GM23338 (cell line): Measurements from ENCODE around the gene WDR54. TPM values are rescaled to one million over a fixed set of nuclear protein-coding genes. Genes with fewer than 3 reads are reported as not detected.

Experiments used
- ATAC-seq: fragments of 200-7000 bp; cut with Tn5 transposase; 3 replicates; pipeline ENCODE4 v1.9.1; 2020
- DNase-seq: peaks from one replicate; pipeline ENCODE4 v3.0.0-alpha.2; 2015; ENCODE audit warnings: low spot score
- H2AFZ ChIP-seq: fragments of 200-600 bp; sonication (generic); 2 replicates; pipeline ENCODE4 v1.8.0; 2016; ENCODE audit warnings: antibody characterized with exemption, mild to moderate bottlenecking, moderate library complexity
- H3F3A ChIP-seq: fragments of 200-600 bp; sonication (generic); replicated peaks from 2 replicates; pipeline ENCODE4 v1.8.0; 2017; ENCODE audit warnings: antibody characterized with exemption, mixed run types, low read depth
- H3K27ac ChIP-seq: fragments of 200-600 bp; sonication (generic); 2 replicates; pipeline ENCODE4 v1.6.1; 2016; ENCODE audit warnings: low read depth
- H3K27me3 ChIP-seq: fragments of 200-600 bp; sonication (generic); 2 replicates; pipeline ENCODE4 v1.8.0; 2016; ENCODE audit warnings: mild to moderate bottlenecking, mixed run types, moderate library complexity; ENCODE audit not compliant: insufficient read depth
- H3K36me3 ChIP-seq: fragments of 200-600 bp; sonication (generic); 2 replicates; pipeline ENCODE4 v1.8.0; 2016; ENCODE audit warnings: mild to moderate bottlenecking; ENCODE audit not compliant: insufficient read depth
- H3K4me1 ChIP-seq: fragments of 200-600 bp; sonication (generic); 2 replicates; pipeline ENCODE4 v1.8.0; 2016; ENCODE audit warnings: mild to moderate bottlenecking, moderate library complexity; ENCODE audit not compliant: insufficient read depth
- H3K4me2 ChIP-seq: fragments of 200-600 bp; sonication (generic); 2 replicates; pipeline ENCODE4 v1.7.1; 2017; ENCODE audit warnings: mixed run types
- H3K4me3 ChIP-seq: fragments of 200-600 bp; sonication (generic); 2 replicates; pipeline ENCODE4 v1.6.1; 2016; ENCODE audit warnings: mixed run types
- H3K79me2 ChIP-seq: fragments of 200-600 bp; sonication (generic); replicated peaks from 2 replicates; pipeline ENCODE4 v1.8.0; 2017; ENCODE audit warnings: mild to moderate bottlenecking; ENCODE audit not compliant: insufficient read depth
- H3K9me2 ChIP-seq: fragments of 200-600 bp; sonication (generic); 2 replicates; pipeline ENCODE4 v1.8.0; 2017; ENCODE audit not compliant: insufficient read depth
- H4K20me1 ChIP-seq: fragments of 200-600 bp; sonication (generic); replicated peaks from 2 replicates; pipeline ENCODE4 v1.8.0; 2017; ENCODE audit warnings: mild to moderate bottlenecking; ENCODE audit not compliant: insufficient read depth
- H3K27ac Mint-ChIP-seq: 2 replicates; pipeline ENCODE4 v1.8.0; 2020; ENCODE audit warnings: inconsistent platforms, mild to moderate bottlenecking, moderate library complexity, mixed read lengths
- H3K27me3 Mint-ChIP-seq: 3 replicates; pipeline ENCODE4 v1.8.0; 2022; ENCODE audit warnings: low read depth, mild to moderate bottlenecking, moderate library complexity, mixed read lengths, inconsistent platforms; ENCODE audit not compliant: insufficient read depth, poor library complexity
- H3K36me3 Mint-ChIP-seq: 3 replicates; pipeline ENCODE4 v1.8.0; 2021; ENCODE audit warnings: low read depth, mild to moderate bottlenecking, inconsistent platforms, moderate library complexity, mixed read lengths
- H3K4me1 Mint-ChIP-seq: 3 replicates; pipeline ENCODE4 v1.8.0; 2020; ENCODE audit warnings: mild to moderate bottlenecking, inconsistent platforms, mixed read lengths
- H3K4me3 Mint-ChIP-seq: 3 replicates; pipeline ENCODE4 v1.8.0; 2021; ENCODE audit warnings: moderate library complexity, mild to moderate bottlenecking, inconsistent platforms, mixed read lengths
- H3K9me3 Mint-ChIP-seq: 3 replicates; pipeline ENCODE4 v1.8.0; 2020; ENCODE audit warnings: moderate library complexity, mild to moderate bottlenecking, inconsistent platforms, mixed read lengths
- CREB1 ChIP-seq: fragments of 250-450 bp; sonication (Bioruptor Pico); IDR thresholded peaks from 2 replicates; pipeline ENCODE4 v1.5.0; 2020; ENCODE audit warnings: low read depth, mild to moderate bottlenecking, moderate library complexity
- EZH2 ChIP-seq: fragments of 200-600 bp; sonication (generic); IDR thresholded peaks from one replicate; pipeline ENCODE4 v1.8.0; 2017; ENCODE audit warnings: antibody characterized with exemption, mild to moderate bottlenecking, low read depth; ENCODE audit not compliant: unreplicated experiment
- EZH2phosphoT487 ChIP-seq: fragments of 200-600 bp; sonication (generic); IDR thresholded peaks from one replicate; pipeline ENCODE4 v1.8.1; 2018; ENCODE audit warnings: antibody characterized with exemption; ENCODE audit not compliant: unreplicated experiment
- JUNB ChIP-seq: IDR thresholded peaks from one replicate; pipeline ENCODE4 v1.6.1; 2016; ENCODE audit warnings: antibody characterized with exemption; ENCODE audit not compliant: unreplicated experiment
- NANOG ChIP-seq: IDR thresholded peaks from 2 replicates; pipeline ENCODE4 v1.6.1; 2016; ENCODE audit warnings: antibody characterized with exemption, borderline replicate concordance
- POLR2AphosphoS5 ChIP-seq: IDR thresholded peaks from 2 replicates; pipeline ENCODE4 v1.6.1; 2016; ENCODE audit warnings: antibody characterized with exemption, low read depth
- STAT1 ChIP-seq: IDR thresholded peaks from one replicate; pipeline ENCODE4 v1.6.1; 2016; ENCODE audit warnings: antibody characterized with exemption; ENCODE audit not compliant: unreplicated experiment
- ZNF114 ChIP-seq: fragments of 250-450 bp; sonication (Bioruptor Pico); IDR thresholded peaks from 2 replicates; pipeline ENCODE4 v1.5.0; 2020; ENCODE audit warnings: mild to moderate bottlenecking, moderate library complexity
- ZNF331 ChIP-seq: fragments of 250-450 bp; sonication (Bioruptor Pico); IDR thresholded peaks from 2 replicates; pipeline ENCODE4 v1.5.0; 2020; ENCODE audit warnings: low read depth, mild to moderate bottlenecking, moderate library complexity
- polyA plus RNA-seq: library from polyadenylated mRNA; unstranded; fragments of >200 nt; fragmentation: Nextera tagmentation; extraction: Ambion mirVana; gene quantifications from 2 replicates; pipeline ENCODE4 v1.2.1, GENCODE V29; 2016
- total RNA-seq: library from RNA; depleted of rRNA; stranded (reverse); fragments of >200 nt; shearing (Covaris generic); gene quantifications from 2 replicates; pipeline ENCODE4 v1.2.3, GENCODE V29; 2014
- TF ChIP-seq, protein P1 (sequence below), 2 experiments: fragments of 200-600 bp in 1 of 2; sonication (generic) in 1 of 2; conservative IDR thresholded peaks; 2 replicates each; pipeline versions ENCODE4 v1.5.1 to v1.6.1; 2016 to 2017; ENCODE audit warnings: antibody characterized with exemption in 2 of 2, low read depth in 2 of 2, mild to moderate bottlenecking in 2 of 2, moderate library complexity in 1 of 2
- TF ChIP-seq, protein P2 (sequence below): IDR thresholded peaks from one replicate; pipeline ENCODE4 v1.6.1; 2018; ENCODE audit warnings: antibody characterized with exemption; ENCODE audit not compliant: unreplicated experiment
- TF ChIP-seq, protein P3 (sequence below): fragments of 250-450 bp; sonication (Bioruptor Pico); IDR thresholded peaks from 2 replicates; pipeline ENCODE4 v1.5.0; 2020; ENCODE audit warnings: mild to moderate bottlenecking, moderate library complexity
- TF ChIP-seq, protein P4 (sequence below): IDR thresholded peaks from 2 replicates; pipeline ENCODE4 v1.6.1; 2016; ENCODE audit warnings: antibody characterized with exemption

WDR54 gene
- total and polyA plus RNA-seq, 2 experiments from 2014 or later, result 41.3 to 42.6 TPM

DNA sequence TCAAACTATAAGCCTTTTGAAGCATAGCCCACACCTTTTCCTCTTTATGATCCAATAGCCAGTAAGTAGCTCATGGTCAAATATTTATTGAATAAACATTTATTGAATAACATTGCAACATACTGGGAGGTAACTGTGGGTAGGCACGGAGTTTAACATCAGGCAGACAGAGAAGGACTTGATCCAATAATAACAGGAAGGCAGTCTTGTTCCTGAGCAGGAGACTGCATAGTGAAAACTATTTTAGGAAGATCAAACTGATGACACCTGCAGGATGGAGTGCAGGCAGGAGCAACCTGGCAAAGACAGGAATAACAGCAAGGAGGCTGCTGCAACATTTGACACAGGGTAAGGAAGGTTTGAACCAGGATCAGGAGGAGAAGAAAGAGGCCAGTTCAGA, 38.3 kb upstream of the WDR54 start:
- Mint-ChIP-seq H3K4me3 (no peak overlapping the region), H3K27ac (no peak overlapping the region), H3K9me3 (no peaks in the 10 kb centered on the region), H3K27me3 (peaks cover 5% of the 10 kb centered on the region), H3K4me1 (peaks cover 19% of the 10 kb centered on the region), H3K36me3 (no peaks in the 10 kb centered on the region; the same call in 1 of the 3 replicates)
- DNase-seq (no peak), ATAC-seq (no peak)
- TF ChIP-seq, protein P1, sequence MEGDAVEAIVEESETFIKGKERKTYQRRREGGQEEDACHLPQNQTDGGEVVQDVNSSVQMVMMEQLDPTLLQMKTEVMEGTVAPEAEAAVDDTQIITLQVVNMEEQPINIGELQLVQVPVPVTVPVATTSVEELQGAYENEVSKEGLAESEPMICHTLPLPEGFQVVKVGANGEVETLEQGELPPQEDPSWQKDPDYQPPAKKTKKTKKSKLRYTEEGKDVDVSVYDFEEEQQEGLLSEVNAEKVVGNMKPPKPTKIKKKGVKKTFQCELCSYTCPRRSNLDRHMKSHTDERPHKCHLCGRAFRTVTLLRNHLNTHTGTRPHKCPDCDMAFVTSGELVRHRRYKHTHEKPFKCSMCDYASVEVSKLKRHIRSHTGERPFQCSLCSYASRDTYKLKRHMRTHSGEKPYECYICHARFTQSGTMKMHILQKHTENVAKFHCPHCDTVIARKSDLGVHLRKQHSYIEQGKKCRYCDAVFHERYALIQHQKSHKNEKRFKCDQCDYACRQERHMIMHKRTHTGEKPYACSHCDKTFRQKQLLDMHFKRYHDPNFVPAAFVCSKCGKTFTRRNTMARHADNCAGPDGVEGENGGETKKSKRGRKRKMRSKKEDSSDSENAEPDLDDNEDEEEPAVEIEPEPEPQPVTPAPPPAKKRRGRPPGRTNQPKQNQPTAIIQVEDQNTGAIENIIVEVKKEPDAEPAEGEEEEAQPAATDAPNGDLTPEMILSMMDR (conservative IDR thresholded peaks at IDR 0.05; ENCODE audit: low read depth in 2 of 2), result no peak
- TF ChIP-seq, protein P2, sequence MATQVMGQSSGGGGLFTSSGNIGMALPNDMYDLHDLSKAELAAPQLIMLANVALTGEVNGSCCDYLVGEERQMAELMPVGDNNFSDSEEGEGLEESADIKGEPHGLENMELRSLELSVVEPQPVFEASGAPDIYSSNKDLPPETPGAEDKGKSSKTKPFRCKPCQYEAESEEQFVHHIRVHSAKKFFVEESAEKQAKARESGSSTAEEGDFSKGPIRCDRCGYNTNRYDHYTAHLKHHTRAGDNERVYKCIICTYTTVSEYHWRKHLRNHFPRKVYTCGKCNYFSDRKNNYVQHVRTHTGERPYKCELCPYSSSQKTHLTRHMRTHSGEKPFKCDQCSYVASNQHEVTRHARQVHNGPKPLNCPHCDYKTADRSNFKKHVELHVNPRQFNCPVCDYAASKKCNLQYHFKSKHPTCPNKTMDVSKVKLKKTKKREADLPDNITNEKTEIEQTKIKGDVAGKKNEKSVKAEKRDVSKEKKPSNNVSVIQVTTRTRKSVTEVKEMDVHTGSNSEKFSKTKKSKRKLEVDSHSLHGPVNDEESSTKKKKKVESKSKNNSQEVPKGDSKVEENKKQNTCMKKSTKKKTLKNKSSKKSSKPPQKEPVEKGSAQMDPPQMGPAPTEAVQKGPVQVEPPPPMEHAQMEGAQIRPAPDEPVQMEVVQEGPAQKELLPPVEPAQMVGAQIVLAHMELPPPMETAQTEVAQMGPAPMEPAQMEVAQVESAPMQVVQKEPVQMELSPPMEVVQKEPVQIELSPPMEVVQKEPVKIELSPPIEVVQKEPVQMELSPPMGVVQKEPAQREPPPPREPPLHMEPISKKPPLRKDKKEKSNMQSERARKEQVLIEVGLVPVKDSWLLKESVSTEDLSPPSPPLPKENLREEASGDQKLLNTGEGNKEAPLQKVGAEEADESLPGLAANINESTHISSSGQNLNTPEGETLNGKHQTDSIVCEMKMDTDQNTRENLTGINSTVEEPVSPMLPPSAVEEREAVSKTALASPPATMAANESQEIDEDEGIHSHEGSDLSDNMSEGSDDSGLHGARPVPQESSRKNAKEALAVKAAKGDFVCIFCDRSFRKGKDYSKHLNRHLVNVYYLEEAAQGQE, result no peak
- TF ChIP-seq, protein P3, sequence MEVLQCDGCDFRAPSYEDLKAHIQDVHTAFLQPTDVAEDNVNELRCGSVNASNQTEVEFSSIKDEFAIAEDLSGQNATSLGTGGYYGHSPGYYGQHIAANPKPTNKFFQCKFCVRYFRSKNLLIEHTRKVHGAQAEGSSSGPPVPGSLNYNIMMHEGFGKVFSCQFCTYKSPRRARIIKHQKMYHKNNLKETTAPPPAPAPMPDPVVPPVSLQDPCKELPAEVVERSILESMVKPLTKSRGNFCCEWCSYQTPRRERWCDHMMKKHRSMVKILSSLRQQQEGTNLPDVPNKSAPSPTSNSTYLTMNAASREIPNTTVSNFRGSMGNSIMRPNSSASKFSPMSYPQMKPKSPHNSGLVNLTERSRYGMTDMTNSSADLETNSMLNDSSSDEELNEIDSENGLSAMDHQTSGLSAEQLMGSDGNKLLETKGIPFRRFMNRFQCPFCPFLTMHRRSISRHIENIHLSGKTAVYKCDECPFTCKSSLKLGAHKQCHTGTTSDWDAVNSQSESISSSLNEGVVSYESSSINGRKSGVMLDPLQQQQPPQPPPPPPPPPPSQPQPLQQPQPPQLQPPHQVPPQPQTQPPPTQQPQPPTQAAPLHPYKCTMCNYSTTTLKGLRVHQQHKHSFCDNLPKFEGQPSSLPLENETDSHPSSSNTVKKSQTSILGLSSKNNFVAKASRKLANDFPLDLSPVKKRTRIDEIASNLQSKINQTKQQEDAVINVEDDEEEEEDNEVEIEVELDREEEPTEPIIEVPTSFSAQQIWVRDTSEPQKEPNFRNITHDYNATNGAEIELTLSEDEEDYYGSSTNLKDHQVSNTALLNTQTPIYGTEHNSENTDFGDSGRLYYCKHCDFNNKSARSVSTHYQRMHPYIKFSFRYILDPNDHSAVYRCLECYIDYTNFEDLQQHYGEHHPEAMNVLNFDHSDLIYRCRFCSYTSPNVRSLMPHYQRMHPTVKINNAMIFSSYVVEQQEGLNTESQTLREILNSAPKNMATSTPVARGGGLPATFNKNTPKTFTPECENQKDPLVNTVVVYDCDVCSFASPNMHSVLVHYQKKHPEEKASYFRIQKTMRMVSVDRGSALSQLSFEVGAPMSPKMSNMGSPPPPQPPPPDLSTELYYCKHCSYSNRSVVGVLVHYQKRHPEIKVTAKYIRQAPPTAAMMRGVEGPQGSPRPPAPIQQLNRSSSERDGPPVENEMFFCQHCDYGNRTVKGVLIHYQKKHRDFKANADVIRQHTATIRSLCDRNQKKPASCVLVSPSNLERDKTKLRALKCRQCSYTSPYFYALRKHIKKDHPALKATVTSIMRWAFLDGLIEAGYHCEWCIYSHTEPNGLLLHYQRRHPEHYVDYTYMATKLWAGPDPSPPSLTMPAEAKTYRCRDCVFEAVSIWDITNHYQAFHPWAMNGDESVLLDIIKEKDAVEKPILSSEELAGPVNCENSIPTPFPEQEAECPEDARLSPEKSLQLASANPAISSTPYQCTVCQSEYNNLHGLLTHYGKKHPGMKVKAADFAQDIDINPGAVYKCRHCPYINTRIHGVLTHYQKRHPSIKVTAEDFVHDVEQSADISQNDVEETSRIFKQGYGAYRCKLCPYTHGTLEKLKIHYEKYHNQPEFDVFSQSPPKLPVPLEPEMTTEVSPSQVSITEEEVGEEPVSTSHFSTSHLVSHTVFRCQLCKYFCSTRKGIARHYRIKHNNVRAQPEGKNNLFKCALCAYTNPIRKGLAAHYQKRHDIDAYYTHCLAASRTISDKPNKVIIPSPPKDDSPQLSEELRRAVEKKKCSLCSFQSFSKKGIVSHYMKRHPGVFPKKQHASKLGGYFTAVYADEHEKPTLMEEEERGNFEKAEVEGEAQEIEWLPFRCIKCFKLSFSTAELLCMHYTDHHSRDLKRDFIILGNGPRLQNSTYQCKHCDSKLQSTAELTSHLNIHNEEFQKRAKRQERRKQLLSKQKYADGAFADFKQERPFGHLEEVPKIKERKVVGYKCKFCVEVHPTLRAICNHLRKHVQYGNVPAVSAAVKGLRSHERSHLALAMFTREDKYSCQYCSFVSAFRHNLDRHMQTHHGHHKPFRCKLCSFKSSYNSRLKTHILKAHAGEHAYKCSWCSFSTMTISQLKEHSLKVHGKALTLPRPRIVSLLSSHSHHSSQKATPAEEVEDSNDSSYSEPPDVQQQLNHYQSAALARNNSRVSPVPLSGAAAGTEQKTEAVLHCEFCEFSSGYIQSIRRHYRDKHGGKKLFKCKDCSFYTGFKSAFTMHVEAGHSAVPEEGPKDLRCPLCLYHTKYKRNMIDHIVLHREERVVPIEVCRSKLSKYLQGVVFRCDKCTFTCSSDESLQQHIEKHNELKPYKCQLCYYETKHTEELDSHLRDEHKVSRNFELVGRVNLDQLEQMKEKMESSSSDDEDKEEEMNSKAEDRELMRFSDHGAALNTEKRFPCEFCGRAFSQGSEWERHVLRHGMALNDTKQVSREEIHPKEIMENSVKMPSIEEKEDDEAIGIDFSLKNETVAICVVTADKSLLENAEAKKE, result no peak
- no peak for TF ChIP-seq EZH2
- TF ChIP-seq ZNF331 (CRISPR knock-in tag), result no peak
- no peak for TF ChIP-seq EZH2phosphoT487
- TF ChIP-seq NANOG, result no peak
- no peak for TF ChIP-seq POLR2AphosphoS5
- TF ChIP-seq STAT1, result no peak
- no peak for TF ChIP-seq JUNB
- no peak for TF ChIP-seq CREB1 (CRISPR knock-in tag)
- no peak for TF ChIP-seq ZNF114 (CRISPR knock-in tag)
- TF ChIP-seq, protein P4, sequence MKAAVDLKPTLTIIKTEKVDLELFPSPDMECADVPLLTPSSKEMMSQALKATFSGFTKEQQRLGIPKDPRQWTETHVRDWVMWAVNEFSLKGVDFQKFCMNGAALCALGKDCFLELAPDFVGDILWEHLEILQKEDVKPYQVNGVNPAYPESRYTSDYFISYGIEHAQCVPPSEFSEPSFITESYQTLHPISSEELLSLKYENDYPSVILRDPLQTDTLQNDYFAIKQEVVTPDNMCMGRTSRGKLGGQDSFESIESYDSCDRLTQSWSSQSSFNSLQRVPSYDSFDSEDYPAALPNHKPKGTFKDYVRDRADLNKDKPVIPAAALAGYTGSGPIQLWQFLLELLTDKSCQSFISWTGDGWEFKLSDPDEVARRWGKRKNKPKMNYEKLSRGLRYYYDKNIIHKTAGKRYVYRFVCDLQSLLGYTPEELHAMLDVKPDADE, result no peak
- no peak overlapping the region for H2AFZ ChIP-seq
- peaks cover 96% of the 10 kb centered on the region for H3K79me2 ChIP-seq
- no peaks in the 10 kb centered on the region for H3F3A ChIP-seq
- H4K20me1 ChIP-seq, result peaks cover 54% of the 10 kb centered on the region
- no peaks in the 10 kb centered on the region for H3K9me2 ChIP-seq
- no peak overlapping the region for H3K4me2 ChIP-seq
- H3K4me1 ChIP-seq, result peaks cover 19% of the 10 kb centered on the region
- H3K27me3 ChIP-seq, result no peaks in the 10 kb centered on the region
- peaks cover 3% of the 10 kb centered on the region; the same call in 1 of the 2 replicates for H3K36me3 ChIP-seq
- no peak overlapping the region for H3K4me3 ChIP-seq
- no peak overlapping the region for H3K27ac ChIP-seq
